GM23248 (cell line): ENCODE measurements around the gene ZNF22.

ENCODE experiments used
- EZH2 ChIP-seq: fragments of 200-600 bp; sonication (generic); IDR thresholded peaks from 2 replicates; pipeline ENCODE4 v1.6.1; 2018; ENCODE audit warnings: antibody characterized with exemption, mild to moderate bottlenecking; ENCODE audit not compliant: insufficient read depth, poor library complexity, severe bottlenecking
- EZH2phosphoT487 ChIP-seq: fragments of 200-600 bp; sonication (generic); IDR thresholded peaks from 2 replicates; pipeline ENCODE4 v1.6.1; 2018; ENCODE audit warnings: antibody characterized with exemption, moderate library complexity, mild to moderate bottlenecking, low read depth; ENCODE audit not compliant: insufficient read depth

DNA sequence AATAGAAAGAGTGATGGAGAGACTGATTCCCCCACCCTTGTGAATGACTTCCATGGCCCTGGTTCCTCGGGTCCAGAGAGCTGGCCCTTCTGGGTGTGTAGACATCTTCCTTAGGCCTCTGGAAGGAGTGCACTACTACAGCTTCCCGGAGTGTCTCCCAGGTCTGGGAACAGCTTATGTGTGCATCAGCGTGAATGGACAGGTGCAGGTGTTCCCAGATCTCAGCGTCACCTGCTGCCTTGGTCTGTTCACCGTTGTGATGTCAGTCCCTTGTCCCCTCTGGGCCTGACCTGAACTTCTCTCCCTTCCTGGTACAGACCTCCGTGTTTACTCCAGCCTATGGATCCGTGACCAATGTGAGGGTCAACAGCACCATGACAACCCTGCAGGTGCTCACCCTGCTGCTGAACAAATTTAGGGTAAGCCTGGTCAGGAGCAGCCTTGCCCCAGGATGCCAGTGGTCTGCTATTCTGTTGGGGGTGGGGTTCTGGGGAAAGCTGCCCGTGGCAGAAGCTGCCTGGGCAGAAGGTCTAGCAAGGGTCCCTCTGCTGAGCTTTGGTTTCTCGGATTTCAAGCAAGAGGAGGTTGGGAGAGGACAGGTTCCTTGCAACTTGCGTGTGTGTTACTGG lies 11.7 kb upstream of the ZNF22 start:
- no peak for TF ChIP-seq EZH2
- no peak for TF ChIP-seq EZH2phosphoT487
